HepG2 (cell line): ENCODE results near the gene TPPP2. TPM values are rescaled to one million over a fixed set of nuclear protein-coding genes. Genes with fewer than 3 reads are reported as not detected.

Source experiments
- EHMT2 ChIP-seq: fragments of 200-600 bp; sonication (generic); IDR thresholded peaks from 2 replicates; pipeline ENCODE4 v1.7.0; 2017; ENCODE audit warnings: antibody characterized with exemption, low read depth, low read length, borderline replicate concordance
- FOSL2 ChIP-seq: sonication (generic); formaldehyde crosslinking; IDR thresholded peaks from 2 replicates; pipeline ENCODE4 v1.4.0; 2020; ENCODE audit warnings: missing genetic modification reagents
- HDAC6 ChIP-seq: fragments of 200-600 bp; sonication (generic); IDR thresholded peaks from 2 replicates; pipeline ENCODE4 v1.7.0; 2017; ENCODE audit warnings: mild to moderate bottlenecking, antibody characterized with exemption, low read length, low read depth
- MATR3 ChIP-seq: sonication (generic); formaldehyde crosslinking; IDR thresholded peaks from 2 replicates; pipeline ENCODE4 v1.4.0; 2020; ENCODE audit warnings: missing genetic modification reagents
- MTA1 ChIP-seq: sonication (generic); formaldehyde crosslinking; IDR thresholded peaks from 2 replicates; pipeline ENCODE4 v1.4.0; 2020; ENCODE audit warnings: missing genetic modification reagents, mild to moderate bottlenecking, borderline replicate concordance
- RARG ChIP-seq: sonication (generic); formaldehyde crosslinking; IDR thresholded peaks from 2 replicates; pipeline ENCODE4 v1.4.0; 2020; ENCODE audit warnings: low read depth, mild to moderate bottlenecking, missing genetic modification reagents
- TAF1 ChIP-seq: sonication (generic); formaldehyde crosslinking; IDR thresholded peaks from 2 replicates; pipeline ENCODE4 v1.4.0; 2020; ENCODE audit warnings: missing genetic modification reagents
- TARDBP ChIP-seq: sonication (generic); formaldehyde crosslinking; IDR thresholded peaks from 2 replicates; pipeline ENCODE4 v1.8.0; 2022; ENCODE audit warnings: mild to moderate bottlenecking, missing genetic modification reagents
- ZNF160 ChIP-seq: sonication (generic); formaldehyde crosslinking; IDR thresholded peaks from 2 replicates; pipeline ENCODE4 v1.8.0; 2022; ENCODE audit warnings: mild to moderate bottlenecking, inconsistent platforms, missing genetic modification reagents
- ZNF225 ChIP-seq: sonication (generic); formaldehyde crosslinking; IDR thresholded peaks from 2 replicates; pipeline ENCODE4 v1.4.0; 2020; ENCODE audit warnings: mild to moderate bottlenecking, missing genetic modification reagents
- ZNF317 ChIP-seq: sonication (generic); formaldehyde crosslinking; IDR thresholded peaks from 2 replicates; pipeline ENCODE4 v1.5.0; 2020; ENCODE audit warnings: mild to moderate bottlenecking, missing genetic modification reagents
- ZNF546 ChIP-seq: sonication (generic); formaldehyde crosslinking; conservative IDR thresholded peaks from 2 replicates; pipeline ENCODE4 v1.8.1; 2023; ENCODE audit warnings: mild to moderate bottlenecking, missing genetic modification reagents
- ZNF670 ChIP-seq: sonication (generic); formaldehyde crosslinking; IDR thresholded peaks from 2 replicates; pipeline ENCODE4 v1.8.0; 2022; ENCODE audit warnings: mild to moderate bottlenecking, missing genetic modification reagents, borderline replicate concordance
- ZNF772 ChIP-seq: sonication (generic); formaldehyde crosslinking; IDR thresholded peaks from 2 replicates; pipeline ENCODE4 v1.5.0; 2020; ENCODE audit warnings: mild to moderate bottlenecking, missing genetic modification reagents
- ZNF83 ChIP-seq: sonication (generic); formaldehyde crosslinking; IDR thresholded peaks from 2 replicates; pipeline ENCODE4 v1.4.0; 2020; ENCODE audit warnings: missing genetic modification reagents, mild to moderate bottlenecking, borderline replicate concordance
- polyA plus RNA-seq, 8 experiments: library from polyadenylated mRNA; depleted of rRNA in 3 of 8; stranded (reverse) in 7 of 8; unstranded in 1 of 8; fragments of >200 nt; fragmentation: Illumina TruSeq in 4 of 8; extraction: Trizol in 4 of 8; gene quantifications; 2 replicates each; pipeline versions ENCODE4 v1.2.1 to v1.2.3, GENCODE V29; 2011 to 2016; ENCODE audit warnings: low read depth in 4 of 8, missing spikeins in 1 of 8, mixed read lengths in 1 of 8; ENCODE audit not compliant: insufficient read depth in 1 of 8
- total RNA-seq, 5 experiments: library from RNA; depleted of rRNA; stranded (reverse); fragments of >200 nt; fragmentation: Illumina TruSeq; extraction: Trizol; gene quantifications; 2 replicates each; pipeline ENCODE4 v1.2.3, GENCODE V29; 2016; ENCODE audit warnings: low read depth in 1 of 5
- TF ChIP-seq, protein P1 (sequence below): sonication (generic); formaldehyde crosslinking; IDR thresholded peaks from 2 replicates; pipeline ENCODE4 v1.4.0; 2020; ENCODE audit warnings: missing genetic modification reagents
- TF ChIP-seq, protein P2 (sequence below): sonication (generic); formaldehyde crosslinking; IDR thresholded peaks from 2 replicates; pipeline ENCODE4 v1.5.1; 2020; ENCODE audit warnings: missing genetic modification reagents, mild to moderate bottlenecking, borderline replicate concordance
- TF ChIP-seq, protein P3 (sequence below): sonication (generic); formaldehyde crosslinking; IDR thresholded peaks from 2 replicates; pipeline ENCODE4 v1.5.0; 2020; ENCODE audit warnings: mild to moderate bottlenecking, missing genetic modification reagents, borderline replicate concordance
- TF ChIP-seq, protein P4 (sequence below): sonication (generic); formaldehyde crosslinking; IDR thresholded peaks from 2 replicates; pipeline ENCODE4 v1.4.0; 2020; ENCODE audit warnings: missing genetic modification reagents, mild to moderate bottlenecking, borderline replicate concordance
- TF ChIP-seq, protein P5 (sequence below): sonication (generic); formaldehyde crosslinking; IDR thresholded peaks from 2 replicates; pipeline ENCODE4 v1.8.0; 2022; ENCODE audit warnings: mild to moderate bottlenecking, missing genetic modification reagents, moderate library complexity

Gene TPPP2
- total and polyA plus RNA-seq, 2 of the 13 experiments (the other 11 are each of a cell fraction or from before 2014, with no cell fraction given): 0.58 to 4.2 TPM

DNA sequence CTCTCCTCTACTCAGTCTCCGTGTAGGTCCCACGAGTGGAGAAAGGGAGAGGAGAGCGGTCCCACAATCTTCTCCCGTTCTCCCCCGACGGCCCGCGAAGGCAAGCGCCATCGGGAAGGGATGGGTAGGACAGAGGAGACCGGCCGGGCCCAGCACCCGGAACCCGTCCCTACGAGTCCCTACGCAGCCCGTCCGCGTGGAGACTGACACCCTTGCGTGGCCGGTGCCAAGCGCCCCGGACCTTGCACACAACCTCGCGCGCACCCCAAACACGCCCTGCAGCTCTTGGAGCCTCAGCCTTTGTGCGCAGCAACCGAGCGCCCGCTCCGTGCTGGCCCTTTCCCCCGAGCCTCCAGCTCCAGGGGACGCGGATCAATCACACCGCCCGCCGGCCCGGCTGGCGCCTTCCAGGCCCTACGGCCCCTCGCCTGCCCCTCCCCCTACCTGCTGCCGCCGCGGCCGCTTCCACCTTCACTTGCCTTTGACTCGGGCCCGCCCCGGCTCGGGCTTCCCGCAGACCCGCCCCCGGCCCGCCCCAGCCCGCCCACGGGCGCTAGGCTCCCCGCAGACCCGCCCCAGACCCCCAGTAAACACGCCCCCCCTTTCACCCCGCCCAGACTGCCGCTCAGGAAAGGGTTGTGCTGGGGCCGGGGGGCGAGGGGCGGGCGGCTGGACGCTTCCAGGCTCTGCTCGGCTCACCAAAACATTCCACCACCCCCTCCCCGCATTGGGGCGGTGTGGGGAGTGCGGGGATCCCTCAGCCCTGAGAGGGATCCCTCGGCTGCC, 5.2 kb upstream of the TPPP2 start, which contains the start of gene NDRG2 (continued):
- peak; percentile 34 for TF ChIP-seq FOSL2 (CRISPR knock-in tag)
- peak; percentile 74 for TF ChIP-seq ZNF225 (CRISPR knock-in tag)
- peak; percentile 86 for TF ChIP-seq TAF1
- peak; percentile 67 for TF ChIP-seq MTA1 (CRISPR knock-in tag)
- 0 out of 2 replicates have a peak, but pooled peaks have one; percentile 84 for TF ChIP-seq ZNF160
- peak; percentile 93 for TF ChIP-seq ZNF546 (CRISPR knock-in tag)
- TF ChIP-seq, protein P1, sequence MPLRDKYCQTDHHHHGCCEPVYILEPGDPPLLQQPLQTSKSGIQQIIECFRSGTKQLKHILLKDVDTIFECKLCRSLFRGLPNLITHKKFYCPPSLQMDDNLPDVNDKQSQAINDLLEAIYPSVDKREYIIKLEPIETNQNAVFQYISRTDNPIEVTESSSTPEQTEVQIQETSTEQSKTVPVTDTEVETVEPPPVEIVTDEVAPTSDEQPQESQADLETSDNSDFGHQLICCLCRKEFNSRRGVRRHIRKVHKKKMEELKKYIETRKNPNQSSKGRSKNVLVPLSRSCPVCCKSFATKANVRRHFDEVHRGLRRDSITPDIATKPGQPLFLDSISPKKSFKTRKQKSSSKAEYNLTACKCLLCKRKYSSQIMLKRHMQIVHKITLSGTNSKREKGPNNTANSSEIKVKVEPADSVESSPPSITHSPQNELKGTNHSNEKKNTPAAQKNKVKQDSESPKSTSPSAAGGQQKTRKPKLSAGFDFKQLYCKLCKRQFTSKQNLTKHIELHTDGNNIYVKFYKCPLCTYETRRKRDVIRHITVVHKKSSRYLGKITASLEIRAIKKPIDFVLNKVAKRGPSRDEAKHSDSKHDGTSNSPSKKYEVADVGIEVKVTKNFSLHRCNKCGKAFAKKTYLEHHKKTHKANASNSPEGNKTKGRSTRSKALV (CRISPR knock-in tag): peak; percentile 78; the same call in 1 of the 2 replicates
- TF ChIP-seq ZNF772 (CRISPR knock-in tag): peak; percentile 91; the same call in 1 of the 2 replicates
- TF ChIP-seq, protein P2, sequence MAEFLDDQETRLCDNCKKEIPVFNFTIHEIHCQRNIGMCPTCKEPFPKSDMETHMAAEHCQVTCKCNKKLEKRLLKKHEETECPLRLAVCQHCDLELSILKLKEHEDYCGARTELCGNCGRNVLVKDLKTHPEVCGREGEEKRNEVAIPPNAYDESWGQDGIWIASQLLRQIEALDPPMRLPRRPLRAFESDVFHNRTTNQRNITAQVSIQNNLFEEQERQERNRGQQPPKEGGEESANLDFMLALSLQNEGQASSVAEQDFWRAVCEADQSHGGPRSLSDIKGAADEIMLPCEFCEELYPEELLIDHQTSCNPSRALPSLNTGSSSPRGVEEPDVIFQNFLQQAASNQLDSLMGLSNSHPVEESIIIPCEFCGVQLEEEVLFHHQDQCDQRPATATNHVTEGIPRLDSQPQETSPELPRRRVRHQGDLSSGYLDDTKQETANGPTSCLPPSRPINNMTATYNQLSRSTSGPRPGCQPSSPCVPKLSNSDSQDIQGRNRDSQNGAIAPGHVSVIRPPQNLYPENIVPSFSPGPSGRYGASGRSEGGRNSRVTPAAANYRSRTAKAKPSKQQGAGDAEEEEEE (CRISPR knock-in tag): 0 out of 2 replicates have a peak, but pooled peaks have one; percentile 18
- no peak for TF ChIP-seq RARG
- TF ChIP-seq ZNF83 (CRISPR knock-in tag): 0 out of 2 replicates have a peak, but pooled peaks have one; percentile 22
- no peak for TF ChIP-seq HDAC6
- TF ChIP-seq TARDBP (CRISPR knock-in tag): peak; percentile 71; the same call in 1 of the 2 replicates
- no peak for TF ChIP-seq MATR3
- TF ChIP-seq, protein P3, sequence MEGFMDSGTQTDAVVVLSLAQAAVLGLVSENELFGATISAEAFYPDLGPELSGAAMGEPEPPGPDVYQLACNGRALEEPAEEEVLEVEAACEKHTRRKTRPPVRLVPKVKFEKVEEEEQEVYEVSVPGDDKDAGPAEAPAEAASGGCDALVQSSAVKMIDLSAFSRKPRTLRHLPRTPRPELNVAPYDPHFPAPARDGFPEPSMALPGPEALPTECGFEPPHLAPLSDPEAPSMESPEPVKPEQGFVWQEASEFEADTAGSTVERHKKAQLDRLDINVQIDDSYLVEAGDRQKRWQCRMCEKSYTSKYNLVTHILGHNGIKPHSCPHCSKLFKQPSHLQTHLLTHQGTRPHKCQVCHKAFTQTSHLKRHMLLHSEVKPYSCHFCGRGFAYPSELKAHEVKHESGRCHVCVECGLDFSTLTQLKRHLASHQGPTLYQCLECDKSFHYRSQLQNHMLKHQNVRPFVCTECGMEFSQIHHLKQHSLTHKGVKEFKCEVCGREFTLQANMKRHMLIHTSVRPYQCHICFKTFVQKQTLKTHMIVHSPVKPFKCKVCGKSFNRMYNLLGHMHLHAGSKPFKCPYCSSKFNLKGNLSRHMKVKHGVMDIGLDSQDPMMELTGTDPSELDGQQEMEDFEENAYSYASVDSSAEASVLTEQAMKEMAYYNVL: peak; percentile 66; the same call in 1 of the 2 replicates
- peak; percentile 88; the same call in 1 of the 2 replicates for TF ChIP-seq ZNF670 (CRISPR knock-in tag)
- TF ChIP-seq ZNF317 (CRISPR knock-in tag): peak; percentile 60; the same call in 1 of the 2 replicates
- TF ChIP-seq, protein P4, sequence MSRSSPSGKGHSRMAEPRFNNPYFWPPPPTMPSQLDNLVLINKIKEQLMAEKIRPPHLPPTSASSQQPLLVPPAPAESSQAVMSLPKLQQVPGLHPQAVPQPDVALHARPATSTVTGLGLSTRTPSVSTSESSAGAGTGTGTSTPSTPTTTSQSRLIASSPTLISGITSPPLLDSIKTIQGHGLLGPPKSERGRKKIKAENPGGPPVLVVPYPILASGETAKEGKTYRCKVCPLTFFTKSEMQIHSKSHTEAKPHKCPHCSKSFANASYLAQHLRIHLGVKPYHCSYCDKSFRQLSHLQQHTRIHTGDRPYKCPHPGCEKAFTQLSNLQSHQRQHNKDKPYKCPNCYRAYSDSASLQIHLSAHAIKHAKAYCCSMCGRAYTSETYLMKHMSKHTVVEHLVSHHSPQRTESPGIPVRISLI (CRISPR knock-in tag): 0 out of 2 replicates have a peak, but pooled peaks have one; percentile 25
- TF ChIP-seq EHMT2: no peak
- TF ChIP-seq, protein P5, sequence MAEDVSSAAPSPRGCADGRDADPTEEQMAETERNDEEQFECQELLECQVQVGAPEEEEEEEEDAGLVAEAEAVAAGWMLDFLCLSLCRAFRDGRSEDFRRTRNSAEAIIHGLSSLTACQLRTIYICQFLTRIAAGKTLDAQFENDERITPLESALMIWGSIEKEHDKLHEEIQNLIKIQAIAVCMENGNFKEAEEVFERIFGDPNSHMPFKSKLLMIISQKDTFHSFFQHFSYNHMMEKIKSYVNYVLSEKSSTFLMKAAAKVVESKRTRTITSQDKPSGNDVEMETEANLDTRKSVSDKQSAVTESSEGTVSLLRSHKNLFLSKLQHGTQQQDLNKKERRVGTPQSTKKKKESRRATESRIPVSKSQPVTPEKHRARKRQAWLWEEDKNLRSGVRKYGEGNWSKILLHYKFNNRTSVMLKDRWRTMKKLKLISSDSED (CRISPR knock-in tag): peak; percentile 74; the same call in 1 of the 2 replicates
